ENCODE measurements around the gene VTCN1. TPM values are rescaled to one million over a fixed set of nuclear protein-coding genes. Genes with fewer than 3 reads are reported as not detected.
A peak's percentile ranks its signal among the peaks of the same experiment; 100 is the strongest.

The VTCN1 gene
- polyA plus RNA-seq, 4 donors: 0.03 to 0.27 (median 0.10) TPM; not detected in 1

GRCh38 chr1:117239467-117239866 is 28.7 kb upstream of the VTCN1 start:
- H3K4me3 ChIP-seq (ENCODE audit: low read depth in 1 of 3, low read length in 3 of 3): no peak overlapping the region
- FAIRE-seq (no peak), DNase-seq (no peak)
- H3K4me1 ChIP-seq (ENCODE audit: control insufficient read depth in 3 of 3, insufficient read depth in 2 of 3, low read depth in 1 of 3, low read length in 2 of 3): no peaks in the 10 kb centered on the region
- H3K36me3 ChIP-seq (ENCODE audit: control insufficient read depth in 3 of 3, insufficient read depth in 2 of 3, low read depth in 1 of 3, low read length in 3 of 3): no peaks in the 10 kb centered on the region
- H3K27me3 ChIP-seq (ENCODE audit: control insufficient read depth in 3 of 3, insufficient read depth in 3 of 3, low read length in 3 of 3): no peaks in the 10 kb centered on the region
- H3K27ac ChIP-seq (ENCODE audit: low read depth in 1 of 3, low read length in 2 of 3): no peak overlapping the region
- no peaks in the 10 kb centered on the region for H3K9me3 ChIP-seq (ENCODE audit: control insufficient read depth in 2 of 2, insufficient read depth in 1 of 2, low read depth in 1 of 2, low read length in 1 of 2)

GRCh38 chr1:117237726-117238381 is 27.1 kb upstream of the VTCN1 start:
- WGBS, 3 donors: 24 to 32% (median 25%) methylated on average over 1 of the region's 1 CpG
- Histone ChIP-seq H3K4me1 (ENCODE audit: control insufficient read depth in 3 of 3, insufficient read depth in 2 of 3, low read depth in 1 of 3, low read length in 2 of 3) (no peaks in the 10 kb centered on the region), H3K4me3 (ENCODE audit: low read depth in 1 of 3, low read length in 3 of 3) (no peak overlapping the region), H3K9me3 (ENCODE audit: control insufficient read depth in 2 of 2, insufficient read depth in 1 of 2, low read depth in 1 of 2, low read length in 1 of 2) (no peaks in the 10 kb centered on the region), H3K27ac (ENCODE audit: low read depth in 1 of 3, low read length in 2 of 3) (no peak overlapping the region), H3K27me3 (ENCODE audit: control insufficient read depth in 3 of 3, insufficient read depth in 3 of 3, low read length in 3 of 3) (no peaks in the 10 kb centered on the region), H3K36me3 (ENCODE audit: control insufficient read depth in 3 of 3, insufficient read depth in 2 of 3, low read depth in 1 of 3, low read length in 3 of 3) (no peaks in the 10 kb centered on the region)
- FAIRE-seq (no peak), DNase-seq (no peak)

- Histone ChIP-seq H3K27ac (ENCODE audit: low read depth in 1 of 3, low read length in 2 of 3) (no peak overlapping the region), H3K4me3 (ENCODE audit: low read depth in 1 of 3, low read length in 3 of 3) (no peak overlapping the region), H3K9me3 (ENCODE audit: control insufficient read depth in 2 of 2, insufficient read depth in 1 of 2, low read depth in 1 of 2, low read length in 1 of 2) (no peaks in the 10 kb centered on the region), H3K27me3 (ENCODE audit: control insufficient read depth in 3 of 3, insufficient read depth in 3 of 3, low read length in 3 of 3) (no peaks in the 10 kb centered on the region), H3K4me1 (ENCODE audit: control insufficient read depth in 3 of 3, insufficient read depth in 2 of 3, low read depth in 1 of 3, low read length in 2 of 3) (peaks cover 0 to 7% (median 0%) of the 10 kb centered on the region in 3 donors), H3K36me3 (ENCODE audit: control insufficient read depth in 3 of 3, insufficient read depth in 2 of 3, low read depth in 1 of 3, low read length in 3 of 3) (no peaks in the 10 kb centered on the region)
- WGBS, 3 donors: 71 to 77% (median 76%) methylated on average over 2 of the region's 2 CpGs
- FAIRE-seq (no peak), DNase-seq (no peak)
Measured at GRCh38 chr1:117235863-117236465, 25.2 kb upstream of the VTCN1 start.

- no peak overlapping the region for H3K27ac ChIP-seq (ENCODE audit: low read depth in 1 of 3, low read length in 2 of 3)
- H3K36me3 ChIP-seq (ENCODE audit: control insufficient read depth in 3 of 3, insufficient read depth in 2 of 3, low read depth in 1 of 3, low read length in 3 of 3): no peaks in the 10 kb centered on the region
- no peak overlapping the region for H3K4me3 ChIP-seq (ENCODE audit: low read depth in 1 of 3, low read length in 3 of 3)
- 65 to 86% (median 65%) methylated on average over 2 of the region's 2 CpGs for WGBS, 3 donors
- no peaks in the 10 kb centered on the region for H3K27me3 ChIP-seq (ENCODE audit: control insufficient read depth in 3 of 3, insufficient read depth in 3 of 3, low read length in 3 of 3)
- no peak for DNase-seq
- no peaks in the 10 kb centered on the region for H3K9me3 ChIP-seq (ENCODE audit: control insufficient read depth in 2 of 2, insufficient read depth in 1 of 2, low read depth in 1 of 2, low read length in 1 of 2)
- H3K4me1 ChIP-seq (ENCODE audit: control insufficient read depth in 3 of 3, insufficient read depth in 2 of 3, low read depth in 1 of 3, low read length in 2 of 3): peaks cover 0 to 7% (median 0%) of the 10 kb centered on the region in 3 donors
- FAIRE-seq: no peak
Measured at GRCh38 chr1:117232531-117232930, 21.8 kb upstream of the VTCN1 start.

- no peaks in the 10 kb centered on the region for H3K27me3 ChIP-seq (ENCODE audit: control insufficient read depth in 3 of 3, insufficient read depth in 3 of 3, low read length in 3 of 3)
- no peak for FAIRE-seq
- 48 to 57% (median 49%) methylated on average over 4 of the region's 4 CpGs for WGBS, 3 donors
- DNase-seq: peak in 1 of 2 donors; percentile 58
- H3K36me3 ChIP-seq (ENCODE audit: control insufficient read depth in 3 of 3, insufficient read depth in 2 of 3, low read depth in 1 of 3, low read length in 3 of 3): no peaks in the 10 kb centered on the region
- no peak overlapping the region for H3K4me3 ChIP-seq (ENCODE audit: low read depth in 1 of 3, low read length in 3 of 3)
- H3K4me1 ChIP-seq (ENCODE audit: control insufficient read depth in 3 of 3, insufficient read depth in 2 of 3, low read depth in 1 of 3, low read length in 2 of 3): peaks cover 0 to 7% (median 0%) of the 10 kb centered on the region in 3 donors
- peak overlapping the region in 1 of 3 donors; percentile 8 for H3K27ac ChIP-seq (ENCODE audit: low read depth in 1 of 3, low read length in 2 of 3)
- no peaks in the 10 kb centered on the region for H3K9me3 ChIP-seq (ENCODE audit: control insufficient read depth in 2 of 2, insufficient read depth in 1 of 2, low read depth in 1 of 2, low read length in 1 of 2)
Measured at GRCh38 chr1:117231748-117232373, 21.1 kb upstream of the VTCN1 start.

- peaks cover 0 to 7% (median 0%) of the 10 kb centered on the region in 3 donors for H3K4me1 ChIP-seq (ENCODE audit: control insufficient read depth in 3 of 3, insufficient read depth in 2 of 3, low read depth in 1 of 3, low read length in 2 of 3)
- WGBS, 3 donors: 45 to 48% (median 45%) methylated on average over 2 of the region's 2 CpGs
- H3K27me3 ChIP-seq (ENCODE audit: control insufficient read depth in 3 of 3, insufficient read depth in 3 of 3, low read length in 3 of 3): no peaks in the 10 kb centered on the region
- DNase-seq: no peak
- H3K36me3 ChIP-seq (ENCODE audit: control insufficient read depth in 3 of 3, insufficient read depth in 2 of 3, low read depth in 1 of 3, low read length in 3 of 3): no peaks in the 10 kb centered on the region
- H3K27ac ChIP-seq (ENCODE audit: low read depth in 1 of 3, low read length in 2 of 3): no peak overlapping the region
- FAIRE-seq: no peak
- no peaks in the 10 kb centered on the region for H3K9me3 ChIP-seq (ENCODE audit: control insufficient read depth in 2 of 2, insufficient read depth in 1 of 2, low read depth in 1 of 2, low read length in 1 of 2)
- no peak overlapping the region for H3K4me3 ChIP-seq (ENCODE audit: low read depth in 1 of 3, low read length in 3 of 3)
Measured at GRCh38 chr1:117231312-117231711, 20.6 kb upstream of the VTCN1 start.

- WGBS, 3 donors: 79 to 87% (median 84%) methylated on average over 3 of the region's 3 CpGs
- H3K9me3 ChIP-seq (ENCODE audit: control insufficient read depth in 2 of 2, insufficient read depth in 1 of 2, low read depth in 1 of 2, low read length in 1 of 2): no peaks in the 10 kb centered on the region
- H3K4me1 ChIP-seq (ENCODE audit: control insufficient read depth in 3 of 3, insufficient read depth in 2 of 3, low read depth in 1 of 3, low read length in 2 of 3): peaks cover 0 to 7% (median 0%) of the 10 kb centered on the region in 3 donors
- no peak overlapping the region for H3K27ac ChIP-seq (ENCODE audit: low read depth in 1 of 3, low read length in 2 of 3)
- DNase-seq: no peak
- no peak for FAIRE-seq
- no peaks in the 10 kb centered on the region for H3K36me3 ChIP-seq (ENCODE audit: control insufficient read depth in 3 of 3, insufficient read depth in 2 of 3, low read depth in 1 of 3, low read length in 3 of 3)
- no peaks in the 10 kb centered on the region for H3K27me3 ChIP-seq (ENCODE audit: control insufficient read depth in 3 of 3, insufficient read depth in 3 of 3, low read length in 3 of 3)
- H3K4me3 ChIP-seq (ENCODE audit: low read depth in 1 of 3, low read length in 3 of 3): no peak overlapping the region
Measured at GRCh38 chr1:117229217-117229616, 18.5 kb upstream of the VTCN1 start.

- DNase-seq (no peak), FAIRE-seq (no peak)
- Histone ChIP-seq H3K4me3 (ENCODE audit: low read depth in 1 of 3, low read length in 3 of 3) (no peak overlapping the region), H3K27me3 (ENCODE audit: control insufficient read depth in 3 of 3, insufficient read depth in 3 of 3, low read length in 3 of 3) (no peaks in the 10 kb centered on the region), H3K9me3 (ENCODE audit: control insufficient read depth in 2 of 2, insufficient read depth in 1 of 2, low read depth in 1 of 2, low read length in 1 of 2) (no peaks in the 10 kb centered on the region), H3K36me3 (ENCODE audit: control insufficient read depth in 3 of 3, insufficient read depth in 2 of 3, low read depth in 1 of 3, low read length in 3 of 3) (no peaks in the 10 kb centered on the region), H3K4me1 (ENCODE audit: control insufficient read depth in 3 of 3, insufficient read depth in 2 of 3, low read depth in 1 of 3, low read length in 2 of 3) (no peaks in the 10 kb centered on the region), H3K27ac (ENCODE audit: low read depth in 1 of 3, low read length in 2 of 3) (no peak overlapping the region)
- WGBS, 3 donors: 75 to 78% (median 77%) methylated on average over 4 of the region's 4 CpGs
Measured at GRCh38 chr1:117225931-117226330, 15.2 kb upstream of the VTCN1 start.

Measured in small intestine (tissue), 7 donors.